Thymus (tissue), 11 donors: Measurements from ENCODE around the gene LAMC2. TPM values are rescaled to one million over a fixed set of nuclear protein-coding genes. Genes with fewer than 3 reads are reported as not detected.
A peak's percentile ranks its signal among the peaks of the same experiment; 100 is the strongest.

Source experiments
- DNase-seq, 9 donors: peaks; one replicate each; pipeline ENCODE4 v3.0.0-alpha.2; 2013; ENCODE audit warnings: low spot score in 9 of 9, low read depth in 6 of 9, missing footprints in 1 of 9
- H3K27ac ChIP-seq, 2 donors: one replicate each; pipeline ENCODE4 v1.5.1; 2013; ENCODE audit warnings: control low read depth in 1 of 2, low read depth in 1 of 2, low read length in 1 of 2, mild to moderate bottlenecking in 1 of 2, moderate library complexity in 1 of 2
- H3K27me3 ChIP-seq, 2 donors: one replicate each; pipeline ENCODE4 v1.5.1; 2013; ENCODE audit warnings: low read length in 1 of 2; ENCODE audit not compliant: control insufficient read depth in 2 of 2, insufficient read depth in 1 of 2
- H3K36me3 ChIP-seq, 2 donors: one replicate each; pipeline ENCODE4 v1.5.1; 2013; ENCODE audit warnings: low read length in 1 of 2, mild to moderate bottlenecking in 1 of 2, moderate library complexity in 1 of 2; ENCODE audit not compliant: control insufficient read depth in 2 of 2, insufficient read depth in 2 of 2
- H3K4me1 ChIP-seq, 2 donors: one replicate each; pipeline ENCODE4 v1.5.1; 2013; ENCODE audit warnings: low read length in 2 of 2; ENCODE audit not compliant: control insufficient read depth in 2 of 2, insufficient read depth in 2 of 2
- H3K4me3 ChIP-seq, 2 donors: one replicate each; pipeline ENCODE4 v1.5.1; 2013; ENCODE audit warnings: low read length in 2 of 2, control low read depth in 1 of 2, mild to moderate bottlenecking in 1 of 2
- H3K9me3 ChIP-seq, 2 donors: one replicate each; pipeline ENCODE4 v1.5.1; 2013; ENCODE audit warnings: low read length in 1 of 2, mild to moderate bottlenecking in 1 of 2; ENCODE audit not compliant: control insufficient read depth in 2 of 2, insufficient read depth in 1 of 2
- WGBS: extraction: QIAGEN DNeasy Blood & Tissue Kit; methylation state at CpG from one replicate; pipeline ENCODE4 v1.1.7; 2013; 5-methylcytosine and 5-hydroxymethylcytosine counted together
- polyA plus RNA-seq: library from polyadenylated mRNA; stranded (reverse); fragments of 200-250 nt; gene quantifications from one replicate; pipeline ENCODE4 v1.2.3, GENCODE V29; 2013
- total RNA-seq: library from RNA; stranded (reverse); fragments of 120-200 nt; gene quantifications from one replicate; pipeline ENCODE4 v1.2.4, GENCODE V29; 2013
- donor health status: healthy.

Gene LAMC2
- total and polyA plus RNA-seq, 2 donors = 8.2 to 10.4 TPM

GRCh38 chr1:183198463-183198862 is 12.4 kb downstream of the LAMC2 start:
- Histone ChIP-seq H3K9me3 (no peaks in the 10 kb centered on the region), H3K36me3 (no peaks in the 10 kb centered on the region), H3K4me1 (peaks cover 6 to 19% of the 10 kb centered on the region in 2 donors), H3K27me3 (no peaks in the 10 kb centered on the region), H3K27ac (peak overlapping the region; percentile 58 to 63), H3K4me3 (no peak overlapping the region)
- 86% methylated on average over 9 of the region's 9 CpGs for WGBS
- DNase-seq = no peak

- Histone ChIP-seq H3K36me3 (no peaks in the 10 kb centered on the region), H3K4me1 (peaks cover 6 to 14% of the 10 kb centered on the region in 2 donors), H3K27ac (no peak overlapping the region), H3K4me3 (no peak overlapping the region), H3K27me3 (no peaks in the 10 kb centered on the region), H3K9me3 (no peaks in the 10 kb centered on the region)
- DNase-seq = no peak
- WGBS = 96% methylated on average over 3 of the region's 3 CpGs
These were observed 13.2 kb downstream of the LAMC2 start for GRCh38 chr1:183199304-183199703.

GRCh38 chr1:183200451-183200850 is 14.4 kb downstream of the LAMC2 start:
- Histone ChIP-seq H3K27me3 (no peaks in the 10 kb centered on the region), H3K4me1 (peaks cover under 1 to 3% of the 10 kb centered on the region in 2 donors), H3K36me3 (no peaks in the 10 kb centered on the region), H3K9me3 (no peaks in the 10 kb centered on the region), H3K27ac (peak overlapping the region; percentile 28 to 46), H3K4me3 (no peak overlapping the region)
- WGBS = 89% methylated on average over 9 of the region's 9 CpGs
- no peak for DNase-seq

- Histone ChIP-seq H3K27ac (no peak overlapping the region), H3K4me1 (peaks cover 0 to 3% of the 10 kb centered on the region in 2 donors), H3K9me3 (no peaks in the 10 kb centered on the region), H3K4me3 (no peak overlapping the region), H3K36me3 (no peaks in the 10 kb centered on the region), H3K27me3 (no peaks in the 10 kb centered on the region)
- DNase-seq = peak in 1 of 9 donors; percentile 31
- 68% methylated on average over 3 of the region's 3 CpGs for WGBS
These were observed 17.0 kb downstream of the LAMC2 start for GRCh38 chr1:183203094-183203493.

GRCh38 chr1:183205196-183205781 is 19.2 kb downstream of the LAMC2 start:
- H3K36me3 ChIP-seq = no peaks in the 10 kb centered on the region
- H3K9me3 ChIP-seq = no peaks in the 10 kb centered on the region
- WGBS = 95% methylated on average over 3 of the region's 3 CpGs
- no peak overlapping the region for H3K4me3 ChIP-seq
- no peaks in the 10 kb centered on the region for H3K27me3 ChIP-seq
- H3K27ac ChIP-seq = no peak overlapping the region
- peaks cover 0 to 3% of the 10 kb centered on the region in 2 donors for H3K4me1 ChIP-seq
- DNase-seq = no peak

GRCh38 chr1:183206538-183207122 is 20.6 kb downstream of the LAMC2 start:
- Histone ChIP-seq H3K4me1 (peaks cover 0 to 3% of the 10 kb centered on the region in 2 donors), H3K4me3 (no peak overlapping the region), H3K9me3 (no peaks in the 10 kb centered on the region), H3K27ac (no peak overlapping the region), H3K36me3 (no peaks in the 10 kb centered on the region), H3K27me3 (no peaks in the 10 kb centered on the region)
- no peak for DNase-seq
- 98% methylated on average over 6 of the region's 6 CpGs for WGBS

GRCh38 chr1:183209533-183210158 is 23.6 kb downstream of the LAMC2 start:
- Histone ChIP-seq H3K36me3 (no peaks in the 10 kb centered on the region), H3K27me3 (no peaks in the 10 kb centered on the region), H3K27ac (no peak overlapping the region), H3K4me1 (peaks cover 0 to 3% of the 10 kb centered on the region in 2 donors), H3K9me3 (no peaks in the 10 kb centered on the region), H3K4me3 (no peak overlapping the region)
- DNase-seq = no peak

GRCh38 chr1:183210681-183211080 is 24.6 kb downstream of the LAMC2 start:
- H3K27ac ChIP-seq = no peak overlapping the region
- no peaks in the 10 kb centered on the region for H3K36me3 ChIP-seq
- H3K4me1 ChIP-seq = peaks cover 0 to 3% of the 10 kb centered on the region in 2 donors
- no peak overlapping the region for H3K4me3 ChIP-seq
- no peaks in the 10 kb centered on the region for H3K9me3 ChIP-seq
- H3K27me3 ChIP-seq = no peaks in the 10 kb centered on the region
- DNase-seq = no peak

GRCh38 chr1:183212870-183213269 is 26.8 kb downstream of the LAMC2 start:
- DNase-seq = no peak
- WGBS = 95% methylated on average over 1 of the region's 1 CpG
- H3K4me3 ChIP-seq = no peak overlapping the region

More at GRCh38 chr1:183212870-183213269, 26.8 kb downstream of the LAMC2 start:
- Histone ChIP-seq H3K4me1 (peaks cover 2 to 3% of the 10 kb centered on the region in 2 donors), H3K27ac (no peak overlapping the region), H3K36me3 (no peaks in the 10 kb centered on the region), H3K9me3 (no peaks in the 10 kb centered on the region), H3K27me3 (no peaks in the 10 kb centered on the region)
